HCT116 (cell line): ENCODE measurements around the gene COL4A1. TPM values are rescaled to one million over a fixed set of nuclear protein-coding genes. Genes with fewer than 3 reads are reported as not detected.

Experiments
- ATAC-seq: fragments of 200-7000 bp; cut with Tn5 transposase; 2 replicates; pipeline ENCODE4 v1.9.1; 2020; ENCODE audit warnings: mild to moderate bottlenecking, moderate library complexity
- BruUV-seq: library from RNA; stranded (reverse); fragments of 400-500 nt; replicated peaks from 2 replicates; lab custom pipeline; 2021; lab: Mats Ljungman, UMichigan
- CTCF ChIA-PET: fragments of 300-600 bp; sonication (Branson Sonifier 250); formaldehyde crosslinking; loops from one replicate; lab custom pipeline; 2021; ENCODE audit warnings: antibody characterized with exemption; lab: Charles Lee
- POLR2A ChIA-PET: fragments of 300-600, 350-600 bp; sonication (Branson Sonifier 250); formaldehyde crosslinking; loops from one replicate; lab custom pipeline; 2021; ENCODE audit warnings: antibody characterized with exemption; lab: Charles Lee
- RAD21 ChIA-PET, 2 experiments: fragments of 300-600 bp; sonication (Branson Sonifier 250); formaldehyde crosslinking; loops; one replicate each; lab custom pipeline; 2023; ENCODE audit warnings: low total read pairs in 2 of 2; ENCODE audit not compliant: uncharacterized antibody in 2 of 2, unreplicated experiment in 2 of 2, low non-redundant PET in 1 of 2; lab: Charles Lee
- DNase-seq: peaks from one replicate; pipeline ENCODE4 v3.0.0-alpha.2; 2010; ENCODE audit warnings: low read depth, low spot score
- H2AFZ ChIP-seq: fragments of 200-600 bp; shearing (Covaris generic), sonication (generic); 2 replicates; pipeline ENCODE4 v1.6.1; 2017; ENCODE audit warnings: low read depth, mixed run types, mixed read lengths, antibody characterized with exemption, low read length; ENCODE audit not compliant: poor library complexity, severe bottlenecking
- H3K27ac ChIP-seq: 2 replicates; pipeline ENCODE4 v1.5.1; 2012; ENCODE audit warnings: low read depth, low read length
- H3K27me3 ChIP-seq: fragments of 200-600 bp; sonication (generic); 2 replicates; pipeline ENCODE4 v1.6.1; 2016; ENCODE audit warnings: mixed run types, low read length, mixed read lengths; ENCODE audit not compliant: insufficient read depth
- H3K36me3 ChIP-seq, 2 experiments: fragments of 200-500 bp in 1 of 2; fragments of 200-600 bp in 1 of 2; sonication (Bioruptor generic) in 1 of 2; sonication (generic) in 1 of 2; 2 replicates each; pipeline versions ENCODE4 v1.5.1 to v1.6.1; 2014 to 2016; ENCODE audit warnings: low read length in 2 of 2, inconsistent platforms in 1 of 2, mixed read lengths in 1 of 2, mixed run types in 1 of 2; ENCODE audit not compliant: insufficient read depth in 2 of 2, control insufficient read depth in 1 of 2
- H3K4me1 ChIP-seq, 2 experiments: fragments of 200-600 bp in 1 of 2; sonication (generic) in 1 of 2; 2 replicates each; pipeline versions ENCODE4 v1.5.1 to v1.6.1; 2012 to 2017; ENCODE audit warnings: low read length in 2 of 2, inconsistent platforms in 1 of 2, mild to moderate bottlenecking in 1 of 2, mixed read lengths in 1 of 2, mixed run types in 1 of 2, moderate library complexity in 1 of 2; ENCODE audit not compliant: insufficient read depth in 2 of 2, control insufficient read depth in 1 of 2
- H3K4me2 ChIP-seq: fragments of 200-600 bp; sonication (generic); 2 replicates; pipeline ENCODE4 v1.6.1; 2017; ENCODE audit warnings: mixed run types, low read length, mixed read lengths
- H3K4me3 ChIP-seq, 2 experiments: fragments of 200-600 bp in 1 of 2; sonication (generic) in 1 of 2; replicated peaks in 1 of 2; 2 replicates each; pipeline ENCODE4 v1.5.1; 2011 to 2016; ENCODE audit warnings: low read length in 2 of 2, control low read depth in 1 of 2, low read depth in 1 of 2, mild to moderate bottlenecking in 1 of 2, mixed read lengths in 1 of 2, mixed run types in 1 of 2
- H3K79me2 ChIP-seq: fragments of 200-600 bp; sonication (generic); 2 replicates; pipeline ENCODE4 v1.6.1; 2017; ENCODE audit warnings: mild to moderate bottlenecking, mixed run types, low read length, moderate library complexity, mixed read lengths; ENCODE audit not compliant: insufficient read depth
- H3K9ac ChIP-seq: fragments of 200-600 bp; sonication (generic); 2 replicates; pipeline ENCODE4 v1.6.1; 2016; ENCODE audit warnings: low read length, mixed read lengths
- H3K9me2 ChIP-seq: fragments of 200-600 bp; sonication (generic), shearing (Covaris generic); 2 replicates; pipeline ENCODE4 v1.6.1; 2017; ENCODE audit warnings: mixed run types, mild to moderate bottlenecking, moderate library complexity; ENCODE audit not compliant: insufficient read depth
- H3K9me3 ChIP-seq, 2 experiments: fragments of 200-500 bp in 1 of 2; fragments of 200-600 bp in 1 of 2; sonication (Bioruptor generic) in 1 of 2; sonication (generic) in 1 of 2; 2 replicates each; pipeline ENCODE4 v1.6.1; 2014 to 2017; ENCODE audit warnings: low read length in 2 of 2, mixed read lengths in 2 of 2, inconsistent platforms in 1 of 2, low read depth in 1 of 2, mild to moderate bottlenecking in 1 of 2, mixed run types in 1 of 2, moderate library complexity in 1 of 2; ENCODE audit not compliant: control insufficient read depth in 1 of 2, insufficient read depth in 1 of 2
- H4K20me1 ChIP-seq: fragments of 200-600 bp; sonication (generic), shearing (Covaris generic); 2 replicates; pipeline ENCODE4 v1.6.1; 2017; ENCODE audit warnings: mixed run types, mild to moderate bottlenecking, moderate library complexity; ENCODE audit not compliant: insufficient read depth
- CBX3 ChIP-seq: IDR thresholded peaks from 2 replicates; pipeline ENCODE4 v1.6.1; 2012; ENCODE audit warnings: low read depth
- CEBPB ChIP-seq: IDR thresholded peaks from 2 replicates; pipeline ENCODE4 v1.6.1; 2012; ENCODE audit warnings: low read depth
- ELF1 ChIP-seq: IDR thresholded peaks from 2 replicates; pipeline ENCODE4 v1.6.1; 2012; ENCODE audit warnings: low read depth, borderline replicate concordance
- EZH2phosphoT487 ChIP-seq: fragments of 200-600 bp; IDR thresholded peaks from 2 replicates; pipeline ENCODE4 v1.6.1; 2018; ENCODE audit warnings: antibody characterized with exemption, borderline replicate concordance
- JUND ChIP-seq: IDR thresholded peaks from 2 replicates; pipeline ENCODE4 v1.6.1; 2012
- REST ChIP-seq: IDR thresholded peaks from 2 replicates; pipeline ENCODE4 v1.6.1; 2012; ENCODE audit warnings: low read depth
- SIN3A ChIP-seq: IDR thresholded peaks from 2 replicates; pipeline ENCODE4 v1.6.1; 2012; ENCODE audit warnings: low read depth
- SP1 ChIP-seq: IDR thresholded peaks from 2 replicates; pipeline ENCODE4 v1.6.1; 2012; ENCODE audit warnings: low read depth
- SRF ChIP-seq: IDR thresholded peaks from 2 replicates; pipeline ENCODE4 v1.6.1; 2012; ENCODE audit warnings: low read depth
- TCF7L2 ChIP-seq: IDR thresholded peaks from 2 replicates; pipeline ENCODE4 v1.7.0; 2011; ENCODE audit warnings: borderline replicate concordance, inconsistent platforms; ENCODE audit not compliant: insufficient read depth, insufficient read length; ENCODE audit errors: extremely low read depth
- YY1 ChIP-seq: IDR thresholded peaks from 2 replicates; pipeline ENCODE4 v1.6.1; 2011; ENCODE audit warnings: low read length, low read depth, moderate library complexity, mild to moderate bottlenecking; ENCODE audit not compliant: insufficient replicate concordance; ENCODE audit errors: extremely low read depth
- ZBTB33 ChIP-seq: IDR thresholded peaks from 2 replicates; pipeline ENCODE4 v1.6.1; 2011; ENCODE audit warnings: mild to moderate bottlenecking, low read length, moderate library complexity; ENCODE audit not compliant: insufficient replicate concordance; ENCODE audit errors: extremely low read depth
- ZFX ChIP-seq: fragments of 450-650 bp; IDR thresholded peaks from 2 replicates; pipeline ENCODE4 v1.6.1; 2017
- ZNF274 ChIP-seq: fragments of 200-500 bp; sonication (Bioruptor generic); IDR thresholded peaks from 2 replicates; pipeline ENCODE4 v1.6.1; 2014; ENCODE audit warnings: mild to moderate bottlenecking, low read depth, low read length, inconsistent platforms
- intact Hi-C: fragments of 100-400 bp; cut with micrococcal nuclease; formaldehyde crosslinking; loops from 2 replicates; pipeline ENCODE4 v1.10.0; 2022
- total RNA-seq: library from RNA; stranded (reverse); gene quantifications from one replicate; pipeline ENCODE4 v1.2.1, GENCODE V29; 2021; ENCODE audit not compliant: unreplicated experiment
- TF ChIP-seq, protein P1 (sequence below), 3 experiments: fragments of 200-600 bp in 1 of 3; sonication (generic) in 1 of 3; IDR thresholded peaks in 2 of 3; conservative IDR thresholded peaks in 1 of 3; 2 replicates each; pipeline ENCODE4 v1.5.1; 2012 to 2017; ENCODE audit warnings: low read depth in 2 of 3, low read length in 2 of 3, antibody characterized with exemption in 1 of 3, borderline replicate concordance in 1 of 3, control low read depth in 1 of 3, mild to moderate bottlenecking in 1 of 3, mixed read lengths in 1 of 3, mixed run types in 1 of 3, moderate library complexity in 1 of 3; ENCODE audit not compliant: insufficient read depth in 1 of 3
- TF ChIP-seq, protein P2 (sequence below): IDR thresholded peaks from 2 replicates; pipeline ENCODE4 v1.6.1; 2012

COL4A1 gene
- total RNA-seq, 1 experiment from 2014 or later = 0.57 TPM

GRCh38 chr13:110345701-110346100 is 38.7 kb upstream of the COL4A1 start:
- no TSS peak for BruUV-seq
- Histone ChIP-seq H3K36me3 (no peaks in the 10 kb centered on the region), H3K9me3 (no peaks in the 10 kb centered on the region), H3K27me3 (peaks cover 10% of the 10 kb centered on the region; the same call in 1 of the 2 replicates), H3K4me2 (no peak overlapping the region), H3K79me2 (no peaks in the 10 kb centered on the region), H3K4me3 (no peak overlapping the region), H3K4me1 (peaks cover 22 to 41% of the 10 kb centered on the region in 2 experiments), H3K9me2 (no peaks in the 10 kb centered on the region; the same call in 1 of the 2 replicates), H3K9ac (no peak overlapping the region)
- RAD21 ChIA-PET = no interaction called here
- intact Hi-C loops = no loop called here
- no peak for ATAC-seq
- TF ChIP-seq, protein P1, sequence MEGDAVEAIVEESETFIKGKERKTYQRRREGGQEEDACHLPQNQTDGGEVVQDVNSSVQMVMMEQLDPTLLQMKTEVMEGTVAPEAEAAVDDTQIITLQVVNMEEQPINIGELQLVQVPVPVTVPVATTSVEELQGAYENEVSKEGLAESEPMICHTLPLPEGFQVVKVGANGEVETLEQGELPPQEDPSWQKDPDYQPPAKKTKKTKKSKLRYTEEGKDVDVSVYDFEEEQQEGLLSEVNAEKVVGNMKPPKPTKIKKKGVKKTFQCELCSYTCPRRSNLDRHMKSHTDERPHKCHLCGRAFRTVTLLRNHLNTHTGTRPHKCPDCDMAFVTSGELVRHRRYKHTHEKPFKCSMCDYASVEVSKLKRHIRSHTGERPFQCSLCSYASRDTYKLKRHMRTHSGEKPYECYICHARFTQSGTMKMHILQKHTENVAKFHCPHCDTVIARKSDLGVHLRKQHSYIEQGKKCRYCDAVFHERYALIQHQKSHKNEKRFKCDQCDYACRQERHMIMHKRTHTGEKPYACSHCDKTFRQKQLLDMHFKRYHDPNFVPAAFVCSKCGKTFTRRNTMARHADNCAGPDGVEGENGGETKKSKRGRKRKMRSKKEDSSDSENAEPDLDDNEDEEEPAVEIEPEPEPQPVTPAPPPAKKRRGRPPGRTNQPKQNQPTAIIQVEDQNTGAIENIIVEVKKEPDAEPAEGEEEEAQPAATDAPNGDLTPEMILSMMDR (IDR thresholded peaks at IDR 0.05 in 2 of 3, conservative IDR thresholded peaks at IDR 0.05 in 1 of 3; ENCODE audit: borderline replicate concordance in 1 of 3, insufficient read depth in 1 of 3, low read depth in 2 of 3, low read length in 2 of 3) = no peak
- TF ChIP-seq YY1 = no peak
- TF ChIP-seq SRF = no peak
- no peak for TF ChIP-seq ZNF274
- no peak for TF ChIP-seq CBX3
- no peak for TF ChIP-seq ELF1
- TF ChIP-seq, protein P2, sequence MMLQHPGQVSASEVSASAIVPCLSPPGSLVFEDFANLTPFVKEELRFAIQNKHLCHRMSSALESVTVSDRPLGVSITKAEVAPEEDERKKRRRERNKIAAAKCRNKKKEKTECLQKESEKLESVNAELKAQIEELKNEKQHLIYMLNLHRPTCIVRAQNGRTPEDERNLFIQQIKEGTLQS = no peak
- TF ChIP-seq ZFX = no peak
- TF ChIP-seq REST = no peak
- TF ChIP-seq SP1 = no peak
- TF ChIP-seq JUND = no peak
- TF ChIP-seq SIN3A = no peak
- TF ChIP-seq ZBTB33 = no peak
- no peak for TF ChIP-seq EZH2phosphoT487
- no peak for TF ChIP-seq CEBPB
- no peak for TF ChIP-seq TCF7L2
- TF ChIP-seq, all 23 proteins: peak for 0
- ChIA-PET POLR2A (no interaction called here), CTCF (no interaction called here)
- no peaks in the 10 kb centered on the region for H4K20me1 ChIP-seq
- H2AFZ ChIP-seq = no peak overlapping the region
- DNase-seq = no peak
- H3K27ac ChIP-seq = no peak overlapping the region
